ENCODE data around the gene KDM3A.

KDM3A gene

GRCh38 chr2:86519349-86519748 lies 78.2 kb downstream of the KDM3A start:
- DNase-seq (ENCODE audit: low read depth) = no peak

- no peak for DNase-seq (ENCODE audit: low read depth)
Measured at GRCh38 chr2:86520153-86520552, 79.0 kb downstream of the KDM3A start.

DNA sequence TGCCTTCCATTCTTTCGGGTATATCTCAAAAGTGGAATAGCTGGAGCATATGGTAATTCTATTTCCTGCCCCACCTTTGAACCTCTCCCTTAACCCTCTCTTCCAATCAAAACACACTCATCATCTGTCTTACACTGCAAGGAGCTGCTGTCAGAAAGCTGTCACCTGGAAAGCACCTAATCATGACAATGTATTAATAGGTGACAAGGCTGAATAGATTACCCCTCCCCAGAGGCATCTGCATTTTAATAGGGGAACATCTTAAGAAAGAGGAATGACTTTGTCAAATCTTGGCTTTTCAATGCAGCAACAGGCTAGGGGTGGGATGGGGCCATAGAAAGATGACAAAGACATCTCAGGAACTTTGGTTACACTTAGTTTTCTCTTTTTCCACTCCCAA lies 80.8 kb downstream of the KDM3A start:
- no peak for DNase-seq (ENCODE audit: low read depth)

DNA sequence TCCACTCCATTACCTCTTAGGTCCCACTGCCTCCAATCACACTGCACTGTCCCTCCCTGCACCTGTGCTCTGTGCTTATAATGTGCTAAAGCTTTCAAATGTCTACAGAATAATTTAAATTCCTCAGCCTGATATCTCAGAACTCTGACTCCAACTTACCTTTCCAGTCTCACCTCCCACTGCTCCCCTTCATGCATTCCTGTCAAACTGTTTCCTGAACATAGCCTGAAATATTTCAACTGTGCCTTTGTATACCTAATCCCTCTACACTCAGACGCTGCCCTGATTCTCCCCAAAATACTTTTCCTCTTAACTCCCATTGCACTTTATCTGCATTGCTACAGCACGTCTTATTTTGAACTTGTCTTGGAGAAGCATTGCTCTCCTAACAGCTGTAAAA lies 81.5 kb downstream of the KDM3A start:
- DNase-seq (ENCODE audit: low read depth) = no peak

DNA sequence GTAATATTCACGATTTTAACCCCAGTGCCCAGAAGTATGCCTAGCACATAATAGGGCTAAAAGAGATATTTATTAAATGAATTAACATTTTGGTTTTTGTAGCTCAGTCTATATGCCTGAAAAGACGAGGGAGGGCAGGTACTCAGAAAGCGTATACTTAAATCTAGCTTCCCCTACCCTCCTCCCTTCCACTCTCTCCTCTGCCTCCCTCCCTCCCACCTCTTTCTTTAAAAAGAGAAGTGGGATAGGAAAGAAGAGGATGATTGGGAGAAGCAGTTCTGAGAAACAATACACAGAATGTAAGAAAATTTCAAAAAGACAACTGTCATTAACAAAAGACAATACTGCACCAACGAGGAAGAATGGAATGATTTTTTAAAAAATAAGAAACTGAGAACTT lies 82.3 kb downstream of the KDM3A start:
- DNase-seq (ENCODE audit: low read depth) = no peak

DNA sequence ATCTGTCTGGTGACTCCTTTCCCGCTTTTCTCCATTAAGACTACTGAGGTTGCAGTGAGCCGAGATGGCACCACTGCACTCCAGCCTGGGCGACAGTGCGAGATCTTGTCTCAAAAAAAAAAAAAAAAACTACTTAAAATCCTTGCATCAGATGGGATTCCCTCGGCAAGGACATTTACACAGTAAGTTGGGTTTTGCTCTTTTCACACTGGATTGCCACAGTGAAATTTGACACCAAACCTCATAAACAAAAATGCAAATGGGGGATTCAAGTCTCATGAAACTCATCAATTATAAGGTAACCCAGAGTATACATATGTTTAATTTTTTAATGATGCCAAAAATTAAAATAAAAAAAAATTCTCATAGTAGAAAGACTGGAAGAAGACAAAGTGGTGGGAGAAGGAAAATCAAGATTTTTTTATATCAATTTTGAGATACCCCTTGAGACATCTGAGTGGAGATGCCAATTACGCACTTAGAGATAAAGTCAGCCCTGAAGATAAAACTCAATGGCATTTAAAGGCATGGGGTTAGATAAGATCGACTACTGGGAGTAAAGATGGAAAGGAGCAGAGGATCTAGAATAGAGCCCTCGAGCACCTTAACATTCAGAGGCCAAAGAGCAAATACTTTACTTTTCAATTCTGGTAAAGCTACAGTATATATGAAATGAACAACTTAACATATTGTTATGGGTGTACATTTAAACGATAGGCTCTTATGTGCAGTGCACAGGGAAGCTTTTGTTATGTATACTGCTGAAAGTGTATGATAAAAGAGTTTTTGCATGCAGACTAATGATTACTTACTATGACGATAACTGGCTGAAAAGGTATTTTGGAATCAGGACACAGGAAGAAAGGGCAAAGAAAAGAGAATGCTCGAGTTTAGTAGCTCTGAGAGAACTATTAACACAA lies 84.5 kb downstream of the KDM3A start:
- DNase-seq (ENCODE audit: low read depth) = no peak

GRCh38 chr2:86533589-86533988 lies 92.4 kb downstream of the KDM3A start:
- no peak for DNase-seq (ENCODE audit: low read depth)

GRCh38 chr2:86541334-86541733 lies 100.2 kb downstream of the KDM3A start:
- DNase-seq (ENCODE audit: low read depth) = no peak

Measured in stimulated activated CD8-positive, alpha-beta memory T cell treated with anti-CD3 and anti-CD28 coated beads, Interleukin-12 subunit alpha, Interleukin-12 subunit beta, amount 100 ng/mL, for 1 hour (primary cell).